Measurements from ENCODE around the gene PROS1. TPM values are rescaled to one million over a fixed set of nuclear protein-coding genes. Genes with fewer than 3 reads are reported as not detected.
"Not testable (repeated sequence)": the region's sequence is repeated elsewhere in the genome, so short reads cannot be mapped to it uniquely, and the experiment has no call there.

PROS1 gene
- total RNA-seq, 2 donors from 2014 or later, result 77.7 to 94.0 TPM

GRCh38 chr3:93924491-93924890, 49.2 kb downstream of the PROS1 start:
- Histone ChIP-seq H3K27me3 (no peaks in the 10 kb centered on the region), H3K27ac (no peak overlapping the region), H3K36me3 (no peaks in the 10 kb centered on the region), H3K4me1 (no peaks in the 10 kb centered on the region), H3K9me3 (no peaks in the 10 kb centered on the region), H3K4me3 (no peak overlapping the region)
- TF ChIP-seq, protein P1, sequence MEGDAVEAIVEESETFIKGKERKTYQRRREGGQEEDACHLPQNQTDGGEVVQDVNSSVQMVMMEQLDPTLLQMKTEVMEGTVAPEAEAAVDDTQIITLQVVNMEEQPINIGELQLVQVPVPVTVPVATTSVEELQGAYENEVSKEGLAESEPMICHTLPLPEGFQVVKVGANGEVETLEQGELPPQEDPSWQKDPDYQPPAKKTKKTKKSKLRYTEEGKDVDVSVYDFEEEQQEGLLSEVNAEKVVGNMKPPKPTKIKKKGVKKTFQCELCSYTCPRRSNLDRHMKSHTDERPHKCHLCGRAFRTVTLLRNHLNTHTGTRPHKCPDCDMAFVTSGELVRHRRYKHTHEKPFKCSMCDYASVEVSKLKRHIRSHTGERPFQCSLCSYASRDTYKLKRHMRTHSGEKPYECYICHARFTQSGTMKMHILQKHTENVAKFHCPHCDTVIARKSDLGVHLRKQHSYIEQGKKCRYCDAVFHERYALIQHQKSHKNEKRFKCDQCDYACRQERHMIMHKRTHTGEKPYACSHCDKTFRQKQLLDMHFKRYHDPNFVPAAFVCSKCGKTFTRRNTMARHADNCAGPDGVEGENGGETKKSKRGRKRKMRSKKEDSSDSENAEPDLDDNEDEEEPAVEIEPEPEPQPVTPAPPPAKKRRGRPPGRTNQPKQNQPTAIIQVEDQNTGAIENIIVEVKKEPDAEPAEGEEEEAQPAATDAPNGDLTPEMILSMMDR (IDR thresholded peaks at IDR 0.05), result no peak
- no peak for DNase-seq (ENCODE audit: low spot score)

- Histone ChIP-seq H3K4me3 (no peak overlapping the region), H3K27me3 (no peaks in the 10 kb centered on the region), H3K36me3 (no peaks in the 10 kb centered on the region), H3K9me3 (no peaks in the 10 kb centered on the region), H3K27ac (no peak overlapping the region), H3K4me1 (no peaks in the 10 kb centered on the region)
- TF ChIP-seq, protein P1 (IDR thresholded peaks at IDR 0.05), result no peak
- DNase-seq (ENCODE audit: low spot score), result no peak
Observed at GRCh38 chr3:93923006-93923405, 50.7 kb downstream of the PROS1 start.

GRCh38 chr3:93917546-93918029, 56.1 kb downstream of the PROS1 start:
- not testable (repeated sequence) for H3K27me3 ChIP-seq; H3K9me3 ChIP-seq; H3K36me3 ChIP-seq; DNase-seq (ENCODE audit: low spot score); H3K27ac ChIP-seq; H3K4me3 ChIP-seq; H3K4me1 ChIP-seq

- not testable (repeated sequence) for H3K27me3 ChIP-seq; DNase-seq (ENCODE audit: low spot score); H3K4me1 ChIP-seq; H3K4me3 ChIP-seq; H3K27ac ChIP-seq; H3K36me3 ChIP-seq; H3K9me3 ChIP-seq
Observed at GRCh38 chr3:93913623-93914022, 60.1 kb downstream of the PROS1 start.

GRCh38 chr3:93911206-93911605, 62.5 kb downstream of the PROS1 start:
- H3K27me3 ChIP-seq, result no peaks in the 10 kb centered on the region
- no peaks in the 10 kb centered on the region for H3K36me3 ChIP-seq
- H3K4me1 ChIP-seq, result no peaks in the 10 kb centered on the region
- no peak overlapping the region for H3K4me3 ChIP-seq
- peaks cover 0 to 9% of the 10 kb centered on the region in 2 donors for H3K9me3 ChIP-seq
- TF ChIP-seq, protein P1 (IDR thresholded peaks at IDR 0.05), result no peak
- no peak overlapping the region for H3K27ac ChIP-seq
- no peak for DNase-seq (ENCODE audit: low spot score)

- Histone ChIP-seq H3K27me3 (no peaks in the 10 kb centered on the region), H3K9me3 (peaks cover 0 to 9% of the 10 kb centered on the region in 2 donors), H3K4me3 (no peak overlapping the region), H3K36me3 (no peaks in the 10 kb centered on the region), H3K4me1 (no peaks in the 10 kb centered on the region), H3K27ac (no peak overlapping the region)
- no peak for DNase-seq (ENCODE audit: low spot score)
- TF ChIP-seq, protein P1 (IDR thresholded peaks at IDR 0.05), result no peak
Observed at GRCh38 chr3:93910097-93910496, 63.6 kb downstream of the PROS1 start.

GRCh38 chr3:93907132-93907531, 66.6 kb downstream of the PROS1 start:
- TF ChIP-seq, protein P1 (IDR thresholded peaks at IDR 0.05), result no peak
- no peak overlapping the region for H3K27ac ChIP-seq
- H3K4me1 ChIP-seq, result no peaks in the 10 kb centered on the region
- no peaks in the 10 kb centered on the region for H3K27me3 ChIP-seq
- no peaks in the 10 kb centered on the region for H3K36me3 ChIP-seq
- no peak overlapping the region for H3K4me3 ChIP-seq
- H3K9me3 ChIP-seq, result peaks cover 0 to 5% of the 10 kb centered on the region in 2 donors
- DNase-seq (ENCODE audit: low spot score), result no peak

All from right atrium auricular region (tissue), 2 donors.